Activated CD4-positive, CD25-positive, alpha-beta regulatory T cell treated with anti-CD3 and anti-CD28 coated beads, Interleukin-2, amount 50 U/mL, for 24 hours (primary cell): ENCODE results near the gene PERM1.

Experiments
- ATAC-seq, 2 donors: fragments of 150-1000 bp; cut with Tn5 transposase; one replicate each; pipeline ENCODE4 v1.10.0; 2021; ENCODE audit warnings: mild to moderate bottlenecking in 1 of 2, moderate library complexity in 1 of 2

The PERM1 gene

DNA sequence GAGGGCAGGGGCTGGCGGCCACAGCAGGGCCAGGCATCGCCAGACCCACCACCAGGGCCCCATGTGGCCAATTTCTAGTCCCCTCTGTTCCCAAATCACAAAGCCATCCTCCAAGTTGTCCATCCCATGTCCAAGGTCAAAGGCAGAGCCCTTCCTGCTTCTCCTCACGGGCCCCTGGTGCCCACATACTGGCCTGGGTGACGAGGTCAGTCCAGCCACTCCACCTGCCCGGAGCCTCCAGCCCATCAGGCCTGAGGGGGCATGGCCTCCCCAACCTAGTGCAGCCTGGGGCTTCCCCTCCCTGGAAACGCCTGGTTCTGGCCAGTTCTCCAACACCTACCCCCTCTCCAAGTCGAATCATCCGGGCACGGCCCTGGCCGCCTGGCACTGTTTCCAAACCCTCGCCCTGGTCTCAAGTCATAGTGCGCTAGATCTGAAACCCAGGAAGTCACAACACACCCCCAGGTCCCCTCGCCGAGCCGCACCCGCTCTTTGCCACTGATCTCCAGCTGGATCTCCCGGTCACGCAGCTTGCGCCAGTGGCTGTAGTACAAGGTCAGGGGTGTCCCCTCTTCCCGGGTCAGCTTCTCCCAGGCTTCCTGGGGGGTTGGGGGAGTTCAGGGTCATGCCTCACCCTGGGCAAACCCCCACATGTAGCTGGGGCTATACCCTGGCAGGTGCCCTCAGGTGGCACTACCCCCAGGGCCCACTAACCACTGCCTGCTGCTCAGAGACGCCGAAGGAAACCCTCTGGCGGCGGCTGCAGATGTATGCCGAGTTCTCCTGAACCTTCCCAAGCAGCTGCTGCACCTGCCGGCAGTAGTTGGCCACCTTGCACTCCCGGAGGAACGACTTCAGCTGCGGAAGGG lies 36.0 kb downstream of the PERM1 start:
- ATAC-seq: no peak

DNA sequence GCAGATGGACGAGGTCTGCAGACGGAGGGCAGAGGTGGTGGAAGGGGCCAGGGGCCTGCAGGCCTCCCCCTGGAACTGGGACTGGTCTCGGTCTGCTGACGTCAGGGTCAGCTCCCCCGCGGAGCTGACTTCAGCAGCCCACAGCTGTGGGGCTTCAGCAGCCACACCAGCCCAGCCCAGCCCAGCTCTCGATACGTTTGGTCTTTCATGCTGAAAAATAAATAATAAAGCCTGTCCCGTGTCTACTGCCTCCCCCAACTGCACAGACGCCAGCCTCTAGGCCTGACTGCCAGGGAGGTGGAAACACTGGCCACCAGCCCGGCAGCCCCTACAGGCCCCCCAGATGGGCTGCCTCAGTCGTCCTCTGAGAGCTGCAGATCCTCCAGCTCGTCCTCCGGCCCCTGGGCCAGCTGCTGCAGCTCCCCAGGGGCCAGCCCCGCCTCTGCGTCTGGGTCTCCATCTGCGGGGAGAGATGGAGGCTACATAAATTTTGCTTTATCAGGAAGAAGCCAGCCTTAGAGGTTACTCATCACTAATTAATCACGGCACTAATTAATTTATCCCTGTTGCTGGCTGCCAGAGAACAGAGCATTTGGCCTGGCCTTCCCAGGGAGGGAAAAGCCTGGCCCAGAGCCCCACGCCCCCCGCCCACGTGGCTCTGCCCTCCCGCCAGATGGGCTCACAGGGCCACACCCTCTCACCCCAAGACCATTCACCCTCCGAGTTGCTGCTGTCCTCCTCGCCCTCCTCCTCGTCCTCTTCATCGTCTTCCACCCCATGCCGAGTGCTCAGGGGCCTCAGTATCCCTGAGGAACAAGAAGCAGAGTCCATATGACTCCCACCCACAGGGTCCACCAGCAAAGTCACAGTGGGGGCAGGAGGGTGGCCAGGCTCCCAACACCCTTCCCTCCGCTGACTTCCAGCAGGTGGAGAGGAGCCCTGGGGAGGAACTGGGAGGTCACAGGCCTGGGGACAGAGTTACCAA lies 37.3 kb downstream of the PERM1 start:
- ATAC-seq: no peak

DNA sequence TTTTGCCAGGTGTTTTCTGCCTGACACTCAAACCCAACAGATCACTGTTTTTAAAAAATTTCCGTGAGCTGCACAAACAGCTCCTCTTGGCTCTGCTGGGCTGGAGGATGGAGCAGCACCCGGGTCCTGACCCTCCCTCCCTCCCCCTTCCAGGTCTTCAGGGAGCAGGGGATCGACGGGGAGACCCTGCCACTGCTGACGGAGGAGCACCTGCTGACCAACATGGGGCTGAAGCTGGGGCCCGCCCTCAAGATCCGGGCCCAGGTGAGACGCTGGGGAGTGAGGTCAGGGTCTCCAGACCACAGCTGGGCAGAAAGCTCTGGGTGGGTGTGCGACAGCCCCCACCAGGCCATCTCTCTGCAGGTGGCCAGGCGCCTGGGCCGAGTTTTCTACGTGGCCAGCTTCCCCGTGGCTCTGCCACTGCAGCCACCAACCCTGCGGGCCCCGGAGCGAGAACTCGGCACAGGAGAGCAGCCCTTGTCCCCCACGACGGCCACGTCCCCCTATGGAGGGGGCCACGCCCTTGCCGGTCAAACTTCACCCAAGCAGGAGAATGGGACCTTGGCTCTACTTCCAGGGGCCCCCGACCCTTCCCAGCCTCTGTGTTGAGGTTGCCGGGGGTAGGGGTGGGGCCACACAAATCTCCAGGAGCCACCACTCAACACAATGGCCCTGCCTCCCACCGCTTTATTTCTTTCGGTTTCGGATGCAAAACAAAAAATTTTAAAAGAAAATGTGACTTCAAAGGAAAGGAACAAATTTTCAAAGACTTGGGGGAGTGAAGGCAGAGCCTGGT lies 38.1 kb downstream of the PERM1 start:
- no peak for ATAC-seq

DNA sequence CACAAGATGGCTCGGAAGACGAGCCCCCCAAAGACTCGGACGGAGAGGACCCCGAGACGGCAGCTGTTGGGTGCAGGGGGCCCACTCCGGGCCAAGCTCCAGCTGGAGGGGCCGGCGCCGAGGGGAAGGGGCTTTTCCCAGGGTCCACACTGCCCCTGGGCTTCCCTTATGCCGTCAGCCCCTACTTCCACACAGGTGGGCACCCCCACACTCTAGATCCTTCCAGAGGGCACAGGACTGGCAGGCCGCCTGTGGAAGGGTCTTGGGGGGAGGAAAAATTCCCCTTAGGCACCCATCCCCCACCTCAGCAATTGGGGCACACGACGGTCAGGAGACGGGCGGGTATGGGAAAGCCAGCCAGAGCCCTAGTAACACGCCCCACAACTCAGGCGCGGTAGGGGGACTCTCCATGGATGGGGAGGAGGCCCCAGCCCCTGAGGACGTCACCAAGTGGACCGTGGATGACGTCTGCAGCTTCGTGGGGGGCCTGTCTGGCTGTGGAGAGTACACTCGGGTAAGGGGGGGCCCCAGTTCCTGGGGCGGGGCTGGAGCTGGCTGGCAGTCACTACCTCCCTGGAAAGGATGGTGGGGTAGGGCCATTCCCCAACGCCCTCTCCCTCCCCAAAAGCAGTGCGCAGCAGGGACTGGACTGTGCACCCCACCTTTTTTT lies 38.9 kb downstream of the PERM1 start:
- no peak for ATAC-seq

DNA sequence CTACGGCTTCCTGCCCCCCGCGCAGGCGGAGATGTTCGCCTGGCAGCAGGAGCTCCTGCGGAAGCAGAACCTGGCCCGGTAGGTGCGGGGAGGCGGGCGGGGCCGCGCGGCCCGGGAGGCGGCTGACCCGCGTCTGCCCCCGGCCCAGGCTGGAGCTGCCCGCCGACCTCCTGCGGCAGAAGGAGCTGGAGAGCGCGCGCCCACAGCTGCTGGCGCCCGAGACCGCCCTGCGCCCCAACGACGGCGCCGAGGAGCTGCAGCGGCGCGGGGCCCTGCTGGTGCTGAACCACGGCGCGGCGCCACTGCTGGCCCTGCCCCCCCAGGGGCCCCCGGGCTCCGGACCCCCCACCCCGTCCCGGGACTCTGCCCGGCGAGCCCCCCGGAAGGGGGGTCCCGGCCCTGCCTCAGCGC lies 39.5 kb downstream of the PERM1 start:
- peak in 1 of 2 donors; percentile 14 for ATAC-seq

DNA sequence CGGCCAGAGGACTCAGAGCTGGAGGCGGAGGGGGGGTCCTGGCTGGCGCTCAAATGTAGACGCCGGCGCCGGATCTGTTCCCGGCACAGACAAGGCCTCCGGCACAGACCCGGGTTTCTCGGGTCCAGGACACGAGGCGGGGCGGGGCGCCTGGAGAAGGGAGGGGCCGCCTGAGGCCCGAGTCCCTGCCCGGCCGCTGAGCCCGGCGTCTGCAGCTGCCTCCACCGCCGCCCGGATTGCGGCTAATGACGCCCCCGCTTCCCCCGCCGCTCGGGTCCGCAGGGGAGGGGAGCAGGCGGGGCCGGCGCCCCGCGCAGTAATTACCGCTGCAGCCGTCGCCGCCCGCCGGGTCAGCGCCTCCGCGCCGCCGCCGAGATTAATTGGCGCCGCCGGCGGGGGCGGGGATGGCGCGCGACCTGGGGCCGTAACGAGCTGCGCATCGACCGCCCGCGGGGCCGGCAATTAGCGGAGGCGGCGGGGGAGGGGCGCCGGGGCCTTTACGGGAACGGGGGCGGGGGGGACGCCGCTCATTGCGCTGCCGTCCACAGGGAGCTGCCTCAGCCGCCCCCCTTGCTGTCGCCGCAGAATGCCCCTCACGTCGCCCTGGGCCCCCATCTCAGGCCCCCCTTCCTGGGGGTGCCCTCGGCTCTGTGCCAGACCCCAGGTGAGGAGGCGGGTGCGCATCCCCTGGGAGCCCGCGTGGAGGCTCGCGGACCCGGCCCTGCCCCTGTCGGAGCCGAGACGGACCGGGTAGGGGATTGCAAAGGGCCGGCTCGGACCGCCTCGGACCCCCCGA lies 40.1 kb downstream of the PERM1 start:
- ATAC-seq: peak; percentile 14 to 24

DNA sequence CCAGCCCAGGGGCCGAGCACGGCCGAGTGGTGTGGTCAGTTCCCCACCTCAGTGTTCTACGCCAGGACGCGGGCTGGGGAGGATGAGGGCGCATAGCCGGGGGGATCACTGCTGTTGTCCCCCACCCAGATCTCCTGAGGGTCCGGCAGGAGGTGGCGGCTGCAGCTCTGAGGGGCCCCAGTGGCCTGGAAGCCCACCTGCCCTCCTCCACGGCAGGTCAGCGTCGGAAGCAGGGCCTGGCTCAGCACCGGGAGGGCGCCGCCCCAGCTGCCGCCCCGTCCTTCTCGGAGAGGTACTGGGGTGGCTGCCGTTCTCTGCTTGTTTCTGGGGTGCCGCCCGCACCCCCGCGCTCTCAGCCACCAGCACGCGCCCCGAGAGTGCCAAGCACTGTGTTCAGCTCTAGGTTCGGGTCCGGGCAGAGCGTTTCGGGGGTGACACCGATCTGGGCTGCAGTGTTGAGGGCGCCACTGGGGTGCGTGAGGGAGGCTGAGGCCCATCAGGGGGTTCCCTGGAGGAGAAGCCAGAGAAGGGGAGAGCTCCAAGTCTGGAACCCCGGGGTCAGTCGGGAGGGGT lies 40.8 kb downstream of the PERM1 start:
- peak in 1 of 2 donors; percentile 4 for ATAC-seq

DNA sequence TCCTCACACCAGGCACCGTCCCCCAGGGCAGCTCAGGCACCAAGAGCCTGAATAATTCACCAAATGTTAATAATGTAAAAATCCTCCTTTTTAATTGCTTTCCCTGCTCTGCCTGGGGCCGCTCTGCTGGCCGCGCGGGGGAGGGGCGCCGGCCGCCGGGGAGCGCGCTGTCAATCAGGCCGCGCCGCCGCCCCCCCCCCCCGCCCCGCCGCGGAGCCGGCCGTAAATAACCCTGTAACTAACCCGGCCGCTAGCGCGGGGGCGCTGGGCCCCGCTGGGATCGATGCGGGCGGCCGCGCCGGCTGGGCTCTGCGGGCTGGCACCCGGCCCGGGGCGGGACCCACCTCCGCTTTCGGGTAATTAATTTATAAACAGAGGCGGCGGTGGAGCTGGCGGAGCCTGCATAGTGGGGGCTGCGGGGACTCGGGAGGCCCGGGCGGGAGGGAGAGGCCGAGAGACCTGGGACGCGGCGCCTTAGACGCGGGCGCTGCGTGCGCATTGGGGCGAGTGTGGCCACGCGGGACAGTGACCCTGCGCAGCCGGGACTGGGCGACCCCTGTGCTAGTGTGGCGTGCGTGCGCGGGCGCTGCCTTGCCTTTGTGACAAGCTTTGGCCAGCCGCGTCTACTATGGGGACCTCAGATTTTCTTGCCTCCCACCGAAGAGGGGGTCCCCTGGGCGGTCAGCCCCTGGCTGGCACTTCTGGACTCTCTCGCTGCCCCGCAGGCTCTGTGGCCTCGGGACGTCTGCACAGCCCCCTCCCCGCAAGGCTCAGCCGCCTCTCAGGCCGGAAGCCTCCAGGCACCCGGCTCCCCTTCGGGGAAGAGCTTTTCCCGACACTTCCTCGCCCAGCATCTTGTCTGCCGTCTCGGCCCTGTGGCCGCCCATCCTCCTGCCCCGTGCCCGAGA lies 41.5 kb downstream of the PERM1 start:
- peak; percentile 19 to 22 for ATAC-seq

DNA sequence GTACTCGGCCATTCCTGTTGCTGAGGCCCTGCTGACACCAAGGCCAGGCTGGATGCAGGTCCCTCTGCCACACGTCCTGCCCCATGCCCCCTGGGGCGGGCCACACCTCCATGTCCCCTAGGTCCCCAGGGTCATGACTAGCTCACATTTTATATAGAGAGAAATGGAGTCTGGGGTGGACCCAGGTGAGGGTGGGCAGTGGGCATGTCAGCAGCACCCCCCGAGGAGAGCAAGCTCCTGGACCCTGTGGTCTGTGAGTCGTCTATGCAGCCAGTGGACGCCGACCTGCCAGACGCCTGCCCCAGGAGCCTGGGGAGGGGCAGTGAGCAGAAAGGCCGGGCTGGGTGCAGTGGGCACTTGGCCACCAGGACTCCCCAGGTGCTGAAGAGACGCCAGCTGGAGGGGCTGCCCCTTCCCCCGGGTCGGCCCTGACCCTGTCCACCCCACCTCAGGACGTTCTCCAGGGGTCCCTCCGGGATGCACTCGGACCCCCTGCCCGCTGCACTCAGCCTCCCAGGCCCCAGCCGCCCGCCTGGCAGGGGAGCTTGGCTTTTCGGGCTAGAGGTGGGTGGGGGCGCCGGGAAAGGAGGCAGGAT lies 42.3 kb downstream of the PERM1 start:
- no peak for ATAC-seq

DNA sequence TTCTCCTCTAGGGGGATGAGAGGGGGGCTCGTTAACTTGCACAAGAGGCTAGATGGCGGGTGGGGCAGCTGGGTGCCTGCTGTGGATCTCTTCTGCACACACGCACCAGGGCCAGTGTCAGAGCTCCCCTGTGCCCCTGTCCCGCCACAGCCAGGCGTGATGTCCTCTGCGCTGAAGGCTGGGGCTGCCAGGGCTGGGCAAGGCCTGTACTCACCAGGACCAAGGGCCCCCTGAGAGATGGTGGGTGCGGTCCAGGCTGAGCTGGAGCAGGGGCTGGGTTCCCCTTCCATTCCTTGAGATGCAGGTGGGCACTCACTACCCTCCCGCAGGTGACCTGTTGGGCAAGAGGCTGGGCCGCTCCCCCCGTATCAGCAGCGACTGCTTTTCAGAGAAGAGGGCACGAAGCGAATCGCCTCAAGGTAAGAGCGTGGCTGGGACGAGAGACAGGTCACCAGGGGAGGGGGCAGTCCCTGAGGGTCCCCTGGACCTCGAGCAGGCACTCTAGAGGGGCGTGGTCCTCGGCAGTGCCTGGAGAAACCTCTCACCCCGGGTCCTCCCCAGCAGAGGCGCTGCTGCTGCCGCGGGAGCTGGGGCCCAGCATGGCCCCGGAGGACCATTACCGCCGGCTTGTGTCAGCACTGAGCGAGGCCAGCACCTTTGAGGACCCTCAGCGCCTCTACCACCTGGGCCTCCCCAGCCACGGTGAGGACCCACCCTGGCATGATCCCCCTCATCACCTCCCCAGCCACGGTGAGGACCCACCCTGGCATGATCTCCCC lies 43.0 kb downstream of the PERM1 start:
- ATAC-seq: no peak

DNA sequence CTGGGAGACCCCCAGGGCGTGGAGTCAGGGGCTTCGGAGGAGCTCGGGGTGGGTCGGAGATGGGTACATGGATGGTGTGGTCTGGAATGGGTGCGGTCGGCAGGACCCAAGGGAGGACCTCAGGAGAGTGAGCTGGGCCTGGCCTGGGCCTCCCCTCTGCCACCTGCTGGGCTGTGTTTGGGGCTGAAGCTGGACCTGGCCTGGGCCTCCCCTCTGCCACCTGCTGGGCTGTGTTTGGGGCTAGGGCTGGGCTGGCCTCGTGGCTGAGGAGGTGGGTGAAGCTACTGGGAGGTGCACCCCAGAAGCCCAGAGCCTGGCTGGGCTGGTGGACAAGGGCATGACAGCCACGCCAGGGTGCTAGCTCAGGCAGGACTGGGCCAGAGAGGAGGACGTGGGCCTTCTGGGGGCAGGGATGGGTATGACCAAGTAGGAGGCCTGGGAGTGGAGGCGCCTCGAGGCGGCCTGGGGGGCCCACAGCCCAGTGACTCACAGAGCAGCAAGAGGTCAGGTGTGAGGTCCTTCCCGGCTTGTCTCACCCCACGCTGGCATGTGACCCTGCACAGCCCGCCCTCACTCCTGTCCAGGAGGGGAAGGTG lies 43.7 kb downstream of the PERM1 start:
- no peak for ATAC-seq

DNA sequence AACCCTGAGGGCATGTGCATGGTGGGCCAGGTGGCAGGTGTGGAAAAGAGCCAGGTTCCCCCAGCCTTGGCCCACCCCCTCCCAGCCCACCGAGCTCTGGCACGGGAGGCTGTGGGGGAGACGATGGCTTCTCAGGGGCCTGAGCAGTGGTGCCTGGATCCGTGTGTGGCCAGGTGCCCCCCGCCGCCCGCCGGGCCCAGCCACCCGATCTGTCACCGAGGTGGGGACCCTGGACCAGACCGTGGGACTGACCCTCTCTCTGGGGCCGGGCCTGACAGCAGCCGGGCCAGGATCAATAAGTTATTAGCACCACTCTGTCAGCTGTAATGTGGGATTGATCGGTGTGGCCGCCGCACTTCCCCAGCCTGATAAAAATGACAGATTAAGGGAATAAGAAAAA lies 44.4 kb downstream of the PERM1 start:
- no peak for ATAC-seq

DNA sequence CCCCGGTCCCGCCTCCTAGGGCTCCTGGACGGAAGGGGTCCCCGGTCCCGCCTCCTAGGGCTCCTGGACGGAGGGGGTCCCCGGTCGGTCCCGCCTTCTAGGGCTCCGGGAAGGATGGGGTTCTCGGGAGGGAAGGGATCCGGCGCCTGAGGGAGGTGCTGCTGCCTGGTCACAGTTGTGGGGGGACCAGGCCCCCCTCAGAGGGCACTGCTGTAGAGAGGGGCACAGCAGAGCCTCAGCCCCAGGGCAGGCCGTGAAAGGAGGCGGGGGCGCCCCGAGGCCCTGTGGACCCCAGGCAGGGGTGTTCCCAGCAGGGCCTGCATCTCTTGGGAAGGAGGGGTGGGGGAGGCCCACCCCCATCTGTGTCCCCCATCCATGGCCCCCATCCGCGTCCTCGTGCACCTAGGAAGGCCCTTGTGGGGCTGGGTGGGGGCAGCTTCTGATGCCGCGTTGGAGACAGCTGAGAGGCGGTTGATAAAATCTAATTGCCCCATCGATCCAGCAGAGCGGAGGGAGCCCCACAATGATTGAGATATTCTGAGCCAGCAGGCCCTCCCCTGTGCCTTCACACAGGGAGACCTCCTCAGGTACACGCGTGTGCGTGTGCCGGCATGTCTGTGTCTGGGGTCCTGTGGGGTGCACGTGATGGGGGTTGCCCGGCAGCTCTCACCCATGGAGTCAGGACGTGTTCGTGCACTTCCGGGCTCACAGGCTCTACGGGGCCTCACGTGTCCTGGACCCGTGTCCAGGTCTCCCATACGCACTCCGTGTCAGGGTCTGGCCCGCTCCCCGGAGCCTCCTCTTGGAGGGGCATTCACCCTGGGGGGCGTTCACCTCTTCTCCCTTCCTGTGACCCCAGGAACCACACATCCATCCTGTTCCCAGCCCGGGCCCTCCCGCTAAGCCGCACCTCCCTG lies 45.3 kb downstream of the PERM1 start:
- no peak for ATAC-seq

DNA sequence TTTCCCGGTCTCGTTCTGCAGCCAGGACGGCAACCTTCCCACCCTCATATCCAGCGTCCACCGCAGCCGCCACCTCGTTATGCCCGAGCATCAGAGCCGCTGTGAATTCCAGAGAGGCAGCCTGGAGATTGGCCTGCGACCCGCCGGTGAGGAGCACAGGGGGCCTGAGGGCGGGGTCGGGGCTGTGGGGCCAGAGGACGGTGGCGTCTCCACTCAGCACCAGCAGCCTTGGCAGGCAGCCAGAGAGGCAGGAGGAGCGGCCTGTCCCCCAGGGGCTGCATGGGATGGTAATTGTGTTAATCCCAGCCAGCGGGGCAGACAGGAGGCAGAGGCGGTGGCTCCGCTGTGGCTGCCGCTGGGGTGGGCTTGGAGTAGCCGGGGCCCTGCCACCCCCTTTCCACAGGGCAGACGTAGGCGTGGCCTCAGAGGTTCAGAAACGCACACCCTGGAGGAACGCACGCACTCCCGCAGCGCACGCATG lies 46.1 kb downstream of the PERM1 start:
- ATAC-seq: no peak

DNA sequence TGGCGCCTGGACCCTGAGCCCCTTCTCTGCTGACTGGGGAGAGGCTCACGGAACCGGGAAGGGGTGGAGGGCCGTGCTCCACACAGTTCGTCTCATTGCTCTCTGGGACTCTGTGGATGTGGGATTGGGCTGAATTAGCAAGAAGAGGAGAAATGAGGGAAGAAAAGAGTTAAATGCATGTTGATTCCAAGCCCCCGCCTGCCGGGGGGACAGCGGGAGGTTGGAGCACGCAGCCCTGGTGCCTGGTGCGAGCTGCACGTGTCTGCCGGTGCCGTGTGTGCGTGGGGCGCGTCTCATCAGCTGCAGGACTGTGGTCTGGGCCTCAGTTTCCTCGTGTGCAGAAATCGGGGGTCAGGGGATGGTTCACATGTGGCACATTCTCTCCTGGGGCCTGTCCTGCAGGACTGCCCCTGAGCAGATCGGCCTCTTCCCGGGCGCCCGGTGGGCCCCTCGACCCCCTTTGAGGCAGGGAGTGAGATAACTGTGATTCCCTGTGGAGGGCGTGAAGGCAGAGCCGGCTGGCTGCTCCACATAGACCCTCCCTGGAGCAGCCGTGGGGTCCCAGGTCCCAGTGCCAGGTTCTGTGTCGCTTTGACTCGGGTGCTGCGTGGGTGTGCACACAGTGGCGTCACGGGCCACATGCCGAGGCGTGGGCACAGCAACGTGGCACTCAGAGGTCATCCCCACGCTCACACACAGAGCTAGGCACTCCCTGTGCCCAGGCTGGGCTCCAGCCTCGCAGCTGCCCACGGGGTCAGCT lies 46.7 kb downstream of the PERM1 start:
- ATAC-seq: no peak

DNA sequence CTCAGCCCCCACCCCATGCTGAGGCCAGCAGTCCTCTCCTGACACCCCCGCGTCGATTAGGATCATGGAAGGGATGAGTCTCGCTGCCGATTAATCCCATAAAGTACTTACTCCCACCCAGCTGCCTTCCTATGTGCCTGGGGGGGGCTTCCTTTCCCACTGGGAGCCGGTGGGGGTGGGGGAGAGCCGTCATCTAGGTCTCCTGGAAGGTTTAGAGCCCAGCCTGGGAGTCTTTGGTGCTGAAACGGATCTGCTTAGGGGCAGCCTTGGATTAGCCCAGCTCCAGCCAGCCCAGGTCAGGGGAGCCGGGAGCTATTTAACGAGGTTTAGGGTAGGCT lies 48.3 kb downstream of the PERM1 start:
- no peak for ATAC-seq
